HEK293 (cell line): ENCODE data around the gene LAMA4.

ENCODE experiments used
- CTCF ChIA-PET: fragments of 350-600 bp; formaldehyde crosslinking; extraction: SDS; loops from one replicate; lab custom pipeline; 2021; ENCODE audit warnings: antibody characterized with exemption; lab: Yijun Ruan, JAX
- POLR2A ChIA-PET: fragments of 300-600 bp; formaldehyde crosslinking; extraction: SDS; loops from one replicate; lab custom pipeline; 2020; ENCODE audit warnings: antibody characterized with exemption, inconsistent platforms; lab: Yijun Ruan, JAX
- H3K27ac ChIP-seq: fragments of 200-500 bp; sonication (Bioruptor generic); 2 replicates; pipeline ENCODE4 v1.5.1; 2014; ENCODE audit warnings: low read depth, low read length, control low read depth, inconsistent platforms; ENCODE audit errors: extremely low read depth
- H3K36me3 ChIP-seq, 2 experiments: fragments of 200-500 bp in 1 of 2; sonication (Bioruptor generic) in 1 of 2; 1 replicate in 1 of 2; 2 replicates in 1 of 2; pipeline ENCODE4 v1.5.1; 2014 to 2017; ENCODE audit warnings: inconsistent platforms in 2 of 2, low read length in 2 of 2; ENCODE audit not compliant: control insufficient read depth in 2 of 2, insufficient read depth in 1 of 2
- H3K4me1 ChIP-seq: fragments of 200-500 bp; sonication (Bioruptor generic); 2 replicates; pipeline ENCODE4 v1.5.1; 2014; ENCODE audit warnings: mild to moderate bottlenecking, low read length, inconsistent platforms; ENCODE audit not compliant: control insufficient read depth, insufficient read depth
- H3K4me3 ChIP-seq: 2 replicates; pipeline ENCODE4 v1.5.1; 2011; ENCODE audit warnings: low read depth, mild to moderate bottlenecking, control low read depth, low read length, moderate library complexity
- H3K9me3 ChIP-seq: fragments of 200-500 bp; sonication (Bioruptor generic); 2 replicates; pipeline ENCODE4 v1.5.1; 2014; ENCODE audit warnings: low read depth, low read length, inconsistent platforms; ENCODE audit not compliant: control insufficient read depth, insufficient read depth
- GFI1B ChIP-seq: fragments of 450-650 bp; formaldehyde crosslinking; IDR thresholded peaks from 2 replicates; pipeline ENCODE4 v1.5.1; 2016; ENCODE audit warnings: missing biosample characterization, missing genetic modification characterization
- KLF1 ChIP-seq: fragments of 450-650 bp; formaldehyde crosslinking; IDR thresholded peaks from 2 replicates; pipeline ENCODE4 v1.5.1; 2016; ENCODE audit warnings: missing biosample characterization, missing genetic modification characterization
- SP3 ChIP-seq: fragments of 450-650 bp; formaldehyde crosslinking; IDR thresholded peaks from 2 replicates; pipeline ENCODE4 v1.5.1; 2016; ENCODE audit warnings: missing biosample characterization, missing genetic modification characterization
- YY2 ChIP-seq: fragments of 450-650 bp; formaldehyde crosslinking; IDR thresholded peaks from 2 replicates; pipeline ENCODE4 v1.5.1; 2016; ENCODE audit warnings: missing biosample characterization, missing genetic modification characterization
- ZFHX2 ChIP-seq: fragments of 450-650 bp; formaldehyde crosslinking; conservative IDR thresholded peaks from 2 replicates; pipeline ENCODE4 v1.5.1; 2016; ENCODE audit warnings: missing biosample characterization, missing genetic modification characterization
- ZFP37 ChIP-seq: fragments of 450-650 bp; formaldehyde crosslinking; IDR thresholded peaks from 2 replicates; pipeline ENCODE4 v1.5.1; 2016; ENCODE audit warnings: missing biosample characterization, missing genetic modification characterization
- ZNF138 ChIP-seq: fragments of 450-650 bp; formaldehyde crosslinking; IDR thresholded peaks from 2 replicates; pipeline ENCODE4 v1.5.1; 2016; ENCODE audit warnings: missing biosample characterization, missing genetic modification characterization, borderline replicate concordance
- ZNF169 ChIP-seq: fragments of 450-650 bp; formaldehyde crosslinking; IDR thresholded peaks from 2 replicates; pipeline ENCODE4 v1.5.1; 2016; ENCODE audit warnings: missing biosample characterization, missing genetic modification characterization
- ZNF23 ChIP-seq: fragments of 450-650 bp; formaldehyde crosslinking; IDR thresholded peaks from 2 replicates; pipeline ENCODE4 v1.5.1; 2016; ENCODE audit warnings: missing biosample characterization, missing genetic modification characterization, borderline replicate concordance
- ZNF292 ChIP-seq: fragments of 450-650 bp; formaldehyde crosslinking; IDR thresholded peaks from 2 replicates; pipeline ENCODE4 v1.5.1; 2016; ENCODE audit warnings: low read depth, missing biosample characterization, missing genetic modification characterization, borderline replicate concordance
- ZNF341 ChIP-seq: fragments of 450-650 bp; formaldehyde crosslinking; IDR thresholded peaks from 2 replicates; pipeline ENCODE4; 2016; ENCODE audit warnings: low read depth, missing biosample characterization, missing genetic modification characterization
- ZNF394 ChIP-seq: fragments of 450-650 bp; formaldehyde crosslinking; IDR thresholded peaks from 2 replicates; pipeline ENCODE4 v1.5.1; 2016; ENCODE audit warnings: missing biosample characterization, missing genetic modification characterization, mild to moderate bottlenecking, moderate library complexity, borderline replicate concordance
- ZNF404 ChIP-seq: fragments of 450-650 bp; formaldehyde crosslinking; IDR thresholded peaks from 2 replicates; pipeline ENCODE4 v1.5.1; 2017; ENCODE audit warnings: missing biosample characterization, missing genetic modification characterization
- ZNF423 ChIP-seq: fragments of 450-650 bp; formaldehyde crosslinking; IDR thresholded peaks from 2 replicates; pipeline ENCODE4 v1.5.1; 2016; ENCODE audit warnings: missing biosample characterization, missing genetic modification characterization
- ZNF473 ChIP-seq: fragments of 450-650 bp; formaldehyde crosslinking; IDR thresholded peaks from 2 replicates; pipeline ENCODE4 v1.5.1; 2017; ENCODE audit warnings: missing biosample characterization, missing genetic modification characterization
- ZNF558 ChIP-seq: fragments of 450-650 bp; formaldehyde crosslinking; IDR thresholded peaks from 2 replicates; pipeline ENCODE4 v1.5.1; 2016; ENCODE audit warnings: missing biosample characterization, missing genetic modification characterization
- ZNF623 ChIP-seq: fragments of 450-650 bp; formaldehyde crosslinking; IDR thresholded peaks from 2 replicates; pipeline ENCODE4 v1.5.1; 2016; ENCODE audit warnings: missing biosample characterization, missing genetic modification characterization
- ZNF747 ChIP-seq: fragments of 450-650 bp; formaldehyde crosslinking; IDR thresholded peaks from 2 replicates; pipeline ENCODE4 v1.5.1; 2016; ENCODE audit warnings: missing biosample characterization, missing genetic modification characterization
- ZNF768 ChIP-seq: fragments of 450-650 bp; formaldehyde crosslinking; IDR thresholded peaks from 2 replicates; pipeline ENCODE4 v1.5.1; 2018; ENCODE audit warnings: missing biosample characterization, mild to moderate bottlenecking, missing genetic modification characterization
- ZNF776 ChIP-seq: fragments of 450-650 bp; formaldehyde crosslinking; IDR thresholded peaks from 2 replicates; pipeline ENCODE4 v1.5.0; 2017; ENCODE audit warnings: missing biosample characterization, missing genetic modification characterization, borderline replicate concordance
- TF ChIP-seq, protein P1 (sequence below): fragments of 450-650 bp; formaldehyde crosslinking; IDR thresholded peaks from 2 replicates; pipeline ENCODE4 v1.5.1; 2016; ENCODE audit warnings: missing biosample characterization, missing genetic modification characterization
- TF ChIP-seq, protein P2 (sequence below): fragments of 450-650 bp; formaldehyde crosslinking; IDR thresholded peaks from 2 replicates; pipeline ENCODE4 v1.5.1; 2016; ENCODE audit warnings: missing biosample characterization, missing genetic modification characterization
- TF ChIP-seq, protein P3 (sequence below): fragments of 450-650 bp; formaldehyde crosslinking; IDR thresholded peaks from 2 replicates; pipeline ENCODE4 v1.5.1; 2016; ENCODE audit warnings: missing biosample characterization, missing genetic modification characterization
- TF ChIP-seq, protein P4 (sequence below): fragments of 450-650 bp; formaldehyde crosslinking; IDR thresholded peaks from 2 replicates; pipeline ENCODE4 v1.5.1; 2016; ENCODE audit warnings: missing biosample characterization, missing genetic modification characterization
- TF ChIP-seq, protein P5 (sequence below): fragments of 450-650 bp; formaldehyde crosslinking; IDR thresholded peaks from 2 replicates; pipeline ENCODE4 v1.5.1; 2016; ENCODE audit warnings: missing biosample characterization, missing genetic modification characterization
- TF ChIP-seq, protein P6 (sequence below): fragments of 450-650 bp; formaldehyde crosslinking; IDR thresholded peaks from 2 replicates; pipeline ENCODE4 v1.5.1; 2017; ENCODE audit warnings: missing biosample characterization, missing genetic modification characterization

Gene LAMA4

DNA sequence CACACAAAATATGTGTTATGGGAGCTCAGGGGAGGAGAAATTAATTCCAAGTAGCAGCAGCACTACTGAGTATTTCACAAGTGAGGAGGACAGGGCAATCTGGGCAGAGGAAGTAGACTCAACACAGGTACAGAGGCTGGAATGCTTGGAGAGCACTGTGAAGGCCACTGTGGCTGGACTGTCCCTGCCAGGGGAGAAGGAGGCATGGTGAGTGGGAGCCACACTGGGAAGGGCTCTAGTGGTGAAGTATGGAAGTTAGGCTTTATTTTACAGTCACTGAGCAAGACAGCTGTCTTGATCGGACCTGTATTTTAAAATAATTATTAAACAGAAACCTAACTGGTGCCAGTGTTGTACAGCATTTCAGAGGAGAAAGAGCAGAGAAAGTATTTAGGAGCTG, 138.1 kb downstream of the LAMA4 start:
- TF ChIP-seq KLF1 (tag by site-specific recombination) (no peak), ZFP37 (no peak), ZNF341 (tag by site-specific recombination) (no peak), ZNF404 (tag by site-specific recombination) (no peak), ZNF169 (no peak), ZNF747 (tag by site-specific recombination) (no peak), ZNF394 (tag by site-specific recombination) (no peak), ZNF423 (no peak), ZNF138 (tag by site-specific recombination) (no peak), ZFHX2 (no peak), ZNF292 (no peak), SP3 (tag by site-specific recombination) (no peak), ZNF473 (tag by site-specific recombination) (no peak), GFI1B (no peak)
- TF ChIP-seq, protein P1, sequence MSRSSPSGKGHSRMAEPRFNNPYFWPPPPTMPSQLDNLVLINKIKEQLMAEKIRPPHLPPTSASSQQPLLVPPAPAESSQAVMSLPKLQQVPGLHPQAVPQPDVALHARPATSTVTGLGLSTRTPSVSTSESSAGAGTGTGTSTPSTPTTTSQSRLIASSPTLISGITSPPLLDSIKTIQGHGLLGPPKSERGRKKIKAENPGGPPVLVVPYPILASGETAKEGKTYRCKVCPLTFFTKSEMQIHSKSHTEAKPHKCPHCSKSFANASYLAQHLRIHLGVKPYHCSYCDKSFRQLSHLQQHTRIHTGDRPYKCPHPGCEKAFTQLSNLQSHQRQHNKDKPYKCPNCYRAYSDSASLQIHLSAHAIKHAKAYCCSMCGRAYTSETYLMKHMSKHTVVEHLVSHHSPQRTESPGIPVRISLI (tag by site-specific recombination) = no peak
- TF ChIP-seq, protein P2, sequence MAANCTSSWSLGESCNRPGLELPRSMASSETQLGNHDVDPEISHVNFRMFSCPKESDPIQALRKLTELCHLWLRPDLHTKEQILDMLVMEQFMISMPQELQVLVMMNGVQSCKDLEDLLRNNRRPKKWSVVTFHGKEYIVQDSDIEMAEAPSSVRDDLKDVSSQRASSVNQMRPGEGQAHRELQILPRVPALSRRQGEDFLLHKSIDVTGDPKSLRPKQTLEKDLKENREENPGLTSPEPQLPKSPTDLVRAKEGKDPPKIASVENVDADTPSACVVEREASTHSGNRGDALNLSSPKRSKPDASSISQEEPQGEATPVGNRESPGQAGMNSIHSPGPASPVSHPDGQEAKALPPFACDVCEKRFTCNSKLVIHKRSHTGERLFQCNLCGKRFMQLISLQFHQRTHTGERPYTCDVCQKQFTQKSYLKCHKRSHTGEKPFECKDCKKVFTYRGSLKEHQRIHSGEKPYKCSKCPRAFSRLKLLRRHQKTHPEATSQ = no peak
- Histone ChIP-seq H3K9me3 (no peaks in the 10 kb centered on the region), H3K4me3 (no peak overlapping the region), H3K27ac (no peak overlapping the region), H3K36me3 (peaks cover 0 to 4% of the 10 kb centered on the region in 2 experiments; a peak in 1 of 3 replicates), H3K4me1 (no peaks in the 10 kb centered on the region)
- ChIA-PET POLR2A (interaction anchor here (1.3 kb wide), 1 partner anchor 29 kb away, joined by 3 read pairs; the partner anchor contains the start of genes FAM229B and TUBE1), CTCF (interaction anchor here (0.6 to 1.3 kb wide), 3 partner anchors 26 to 131 kb away, joined by 3 to 4 read pairs (median 3); no protein-coding TSS in a partner anchor)

DNA sequence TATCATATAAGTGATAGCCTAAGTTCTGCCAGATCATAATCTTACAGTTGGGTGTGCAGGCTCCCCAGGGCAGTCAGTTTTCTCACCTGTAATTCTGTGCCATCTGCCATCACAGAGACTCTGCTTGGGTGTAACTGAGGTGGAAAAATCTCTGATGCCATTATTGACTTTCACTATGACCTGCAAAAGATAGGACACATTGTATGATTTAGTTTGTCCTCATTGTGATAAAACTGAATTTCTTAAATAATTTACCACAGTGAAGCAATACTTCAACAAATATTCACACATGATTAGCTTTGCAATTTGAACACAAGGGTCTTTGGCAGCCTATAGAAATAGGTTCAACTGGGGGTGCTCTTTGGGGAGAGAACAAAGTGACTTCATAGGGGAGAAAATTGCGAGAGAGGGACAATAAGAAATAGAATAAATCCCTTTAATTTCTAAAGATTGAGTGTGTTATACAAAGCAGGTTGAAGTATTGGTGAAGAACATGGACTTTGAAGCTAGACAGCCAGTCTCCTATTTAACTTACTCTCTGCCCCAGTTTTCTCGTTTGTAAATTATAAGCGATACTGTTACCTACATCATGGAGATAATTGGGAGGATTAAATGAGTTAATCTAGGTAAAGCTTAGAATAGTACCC, 139.7 kb downstream of the LAMA4 start:
- H3K27ac ChIP-seq = no peak overlapping the region
- H3K9me3 ChIP-seq = no peaks in the 10 kb centered on the region
- H3K4me1 ChIP-seq = no peaks in the 10 kb centered on the region
- H3K4me3 ChIP-seq = no peak overlapping the region
- ChIA-PET POLR2A (no interaction called here), CTCF (interaction anchor here (1.3 kb wide), 1 partner anchor 24 kb away, joined by 3 read pairs; no protein-coding TSS in a partner anchor)
- peaks cover 0 to 4% of the 10 kb centered on the region in 2 experiments; a peak in 1 of 3 replicates for H3K36me3 ChIP-seq
- TF ChIP-seq ZNF776 (no peak), YY2 (tag by site-specific recombination) (no peak), ZNF558 (tag by site-specific recombination) (no peak), ZNF23 (tag by site-specific recombination) (no peak), ZNF623 (tag by site-specific recombination) (no peak), ZNF768 (tag by site-specific recombination) (no peak)
- TF ChIP-seq, protein P3, sequence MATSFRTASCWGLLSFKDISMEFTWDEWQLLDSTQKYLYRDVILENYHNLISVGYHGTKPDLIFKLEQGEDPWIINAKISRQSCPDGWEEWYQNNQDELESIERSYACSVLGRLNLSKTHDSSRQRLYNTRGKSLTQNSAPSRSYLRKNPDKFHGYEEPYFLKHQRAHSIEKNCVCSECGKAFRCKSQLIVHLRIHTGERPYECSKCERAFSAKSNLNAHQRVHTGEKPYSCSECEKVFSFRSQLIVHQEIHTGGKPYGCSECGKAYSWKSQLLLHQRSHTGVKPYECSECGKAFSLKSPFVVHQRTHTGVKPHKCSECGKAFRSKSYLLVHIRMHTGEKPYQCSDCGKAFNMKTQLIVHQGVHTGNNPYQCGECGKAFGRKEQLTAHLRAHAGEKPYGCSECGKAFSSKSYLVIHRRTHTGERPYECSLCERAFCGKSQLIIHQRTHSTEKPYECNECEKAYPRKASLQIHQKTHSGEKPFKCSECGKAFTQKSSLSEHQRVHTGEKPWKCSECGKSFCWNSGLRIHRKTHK (tag by site-specific recombination) = no peak
- TF ChIP-seq, protein P4, sequence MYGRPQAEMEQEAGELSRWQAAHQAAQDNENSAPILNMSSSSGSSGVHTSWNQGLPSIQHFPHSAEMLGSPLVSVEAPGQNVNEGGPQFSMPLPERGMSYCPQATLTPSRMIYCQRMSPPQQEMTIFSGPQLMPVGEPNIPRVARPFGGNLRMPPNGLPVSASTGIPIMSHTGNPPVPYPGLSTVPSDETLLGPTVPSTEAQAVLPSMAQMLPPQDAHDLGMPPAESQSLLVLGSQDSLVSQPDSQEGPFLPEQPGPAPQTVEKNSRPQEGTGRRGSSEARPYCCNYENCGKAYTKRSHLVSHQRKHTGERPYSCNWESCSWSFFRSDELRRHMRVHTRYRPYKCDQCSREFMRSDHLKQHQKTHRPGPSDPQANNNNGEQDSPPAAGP (tag by site-specific recombination) = no peak
- TF ChIP-seq, protein P5, sequence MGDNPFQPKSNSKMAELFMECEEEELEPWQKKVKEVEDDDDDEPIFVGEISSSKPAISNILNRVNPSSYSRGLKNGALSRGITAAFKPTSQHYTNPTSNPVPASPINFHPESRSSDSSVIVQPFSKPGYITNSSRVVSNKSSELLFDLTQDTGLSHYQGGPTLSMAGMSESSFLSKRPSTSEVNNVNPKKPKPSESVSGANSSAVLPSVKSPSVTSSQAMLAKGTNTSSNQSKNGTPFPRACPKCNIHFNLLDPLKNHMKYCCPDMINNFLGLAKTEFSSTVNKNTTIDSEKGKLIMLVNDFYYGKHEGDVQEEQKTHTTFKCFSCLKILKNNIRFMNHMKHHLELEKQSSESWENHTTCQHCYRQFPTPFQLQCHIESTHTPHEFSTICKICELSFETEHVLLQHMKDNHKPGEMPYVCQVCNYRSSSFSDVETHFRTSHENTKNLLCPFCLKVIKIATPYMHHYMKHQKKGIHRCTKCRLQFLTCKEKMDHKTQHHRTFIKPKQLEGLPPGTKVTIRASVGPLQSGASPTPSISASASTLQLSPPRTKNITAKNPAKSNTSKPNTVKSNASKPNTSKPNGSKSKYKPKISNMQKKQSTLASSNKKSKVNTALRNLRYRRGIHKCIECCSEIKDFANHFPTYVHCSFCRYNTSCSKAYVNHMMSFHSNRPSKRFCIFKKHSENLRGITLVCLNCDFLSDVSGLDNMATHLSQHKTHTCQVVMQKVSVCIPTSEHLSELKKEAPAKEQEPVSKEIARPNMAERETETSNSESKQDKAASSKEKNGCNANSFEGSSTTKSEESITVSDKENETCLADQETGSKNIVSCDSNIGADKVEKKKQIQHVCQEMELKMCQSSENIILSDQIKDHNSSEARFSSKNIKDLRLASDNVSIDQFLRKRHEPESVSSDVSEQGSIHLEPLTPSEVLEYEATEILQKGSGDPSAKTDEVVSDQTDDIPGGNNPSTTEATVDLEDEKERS (tag by site-specific recombination) = no peak
- TF ChIP-seq, protein P6, sequence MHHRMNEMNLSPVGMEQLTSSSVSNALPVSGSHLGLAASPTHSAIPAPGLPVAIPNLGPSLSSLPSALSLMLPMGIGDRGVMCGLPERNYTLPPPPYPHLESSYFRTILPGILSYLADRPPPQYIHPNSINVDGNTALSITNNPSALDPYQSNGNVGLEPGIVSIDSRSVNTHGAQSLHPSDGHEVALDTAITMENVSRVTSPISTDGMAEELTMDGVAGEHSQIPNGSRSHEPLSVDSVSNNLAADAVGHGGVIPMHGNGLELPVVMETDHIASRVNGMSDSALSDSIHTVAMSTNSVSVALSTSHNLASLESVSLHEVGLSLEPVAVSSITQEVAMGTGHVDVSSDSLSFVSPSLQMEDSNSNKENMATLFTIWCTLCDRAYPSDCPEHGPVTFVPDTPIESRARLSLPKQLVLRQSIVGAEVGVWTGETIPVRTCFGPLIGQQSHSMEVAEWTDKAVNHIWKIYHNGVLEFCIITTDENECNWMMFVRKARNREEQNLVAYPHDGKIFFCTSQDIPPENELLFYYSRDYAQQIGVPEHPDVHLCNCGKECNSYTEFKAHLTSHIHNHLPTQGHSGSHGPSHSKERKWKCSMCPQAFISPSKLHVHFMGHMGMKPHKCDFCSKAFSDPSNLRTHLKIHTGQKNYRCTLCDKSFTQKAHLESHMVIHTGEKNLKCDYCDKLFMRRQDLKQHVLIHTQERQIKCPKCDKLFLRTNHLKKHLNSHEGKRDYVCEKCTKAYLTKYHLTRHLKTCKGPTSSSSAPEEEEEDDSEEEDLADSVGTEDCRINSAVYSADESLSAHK = no peak
